ENCODE measurements around the gene LAPTM5.
A peak's percentile ranks its signal among the peaks of the same experiment; 100 is the strongest.

LAPTM5 gene

GRCh38 chr1:30726773-30727684, 30.5 kb downstream of the LAPTM5 start:
- no peak for DNase-seq

GRCh38 chr1:30726236-30726635, 31.3 kb downstream of the LAPTM5 start:
- DNase-seq, result no peak

GRCh38 chr1:30725450-30726095, 32.0 kb downstream of the LAPTM5 start:
- DNase-seq, result no peak

- DNase-seq, result no peak
These were observed 32.7 kb downstream of the LAPTM5 start for GRCh38 chr1:30724655-30725421.

- DNase-seq, result no peak
These were observed 33.4 kb downstream of the LAPTM5 start for GRCh38 chr1:30724175-30724574.

GRCh38 chr1:30723331-30723755, 34.2 kb downstream of the LAPTM5 start, which contains the start of gene MATN1:
Gene MATN1 (minus strand): TSS chr1:30723585. CDS start chr1:30723551, 34 bp downstream.
- no peak for DNase-seq

- no peak for DNase-seq
These were observed 35.6 kb downstream of the LAPTM5 start for GRCh38 chr1:30721812-30722537.

- DNase-seq, result no peak
These were observed 36.2 kb downstream of the LAPTM5 start for GRCh38 chr1:30721341-30721793.

- no peak for DNase-seq
These were observed 37.0 kb downstream of the LAPTM5 start for GRCh38 chr1:30720271-30721223.

GRCh38 chr1:30719406-30720270, 37.9 kb downstream of the LAPTM5 start:
- no peak for DNase-seq

- peak; percentile 98 for DNase-seq
These were observed 38.8 kb downstream of the LAPTM5 start for GRCh38 chr1:30718636-30719405.

- DNase-seq, result peak; percentile 98
These were observed 39.4 kb downstream of the LAPTM5 start for GRCh38 chr1:30718091-30718635.

- no peak for DNase-seq
These were observed 40.9 kb downstream of the LAPTM5 start for GRCh38 chr1:30716646-30717045.

- no peak for DNase-seq
These were observed 41.7 kb downstream of the LAPTM5 start for GRCh38 chr1:30715886-30716285.

- no peak for DNase-seq
These were observed 42.4 kb downstream of the LAPTM5 start for GRCh38 chr1:30715216-30715615.

- DNase-seq, result no peak
These were observed 43.0 kb downstream of the LAPTM5 start for GRCh38 chr1:30714536-30715090.

GRCh38 chr1:30714025-30714424, 43.5 kb downstream of the LAPTM5 start:
- no peak for DNase-seq

GRCh38 chr1:30713311-30713710, 44.3 kb downstream of the LAPTM5 start:
- DNase-seq, result no peak

- DNase-seq, result no peak
These were observed 45.0 kb downstream of the LAPTM5 start for GRCh38 chr1:30712583-30712982.
